ENCODE measurements around the gene RAI14.
"Not testable (repeated sequence)": the region's sequence is repeated elsewhere in the genome, so short reads cannot be mapped to it uniquely, and the experiment has no call there.

RAI14 gene

DNA sequence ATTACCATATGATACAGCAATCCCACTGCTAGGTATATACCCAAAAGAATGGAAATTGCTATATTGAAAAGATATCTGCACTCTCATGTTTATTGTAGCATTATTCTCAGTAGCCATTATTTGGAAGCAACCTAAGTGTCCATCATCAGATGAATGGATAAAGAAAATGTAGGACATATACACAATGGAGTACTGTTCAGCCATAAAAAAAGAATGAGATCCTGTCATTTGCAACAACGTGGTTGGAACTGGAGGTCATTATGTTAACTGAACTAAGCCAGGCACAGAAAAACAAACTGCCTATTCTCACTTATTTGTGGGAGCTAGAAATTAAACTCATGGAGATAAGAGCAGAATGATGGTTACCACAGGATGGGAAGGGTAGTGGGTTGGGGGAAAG, 119.8 kb downstream of the RAI14 start:
- no peak for DNase-seq

DNA sequence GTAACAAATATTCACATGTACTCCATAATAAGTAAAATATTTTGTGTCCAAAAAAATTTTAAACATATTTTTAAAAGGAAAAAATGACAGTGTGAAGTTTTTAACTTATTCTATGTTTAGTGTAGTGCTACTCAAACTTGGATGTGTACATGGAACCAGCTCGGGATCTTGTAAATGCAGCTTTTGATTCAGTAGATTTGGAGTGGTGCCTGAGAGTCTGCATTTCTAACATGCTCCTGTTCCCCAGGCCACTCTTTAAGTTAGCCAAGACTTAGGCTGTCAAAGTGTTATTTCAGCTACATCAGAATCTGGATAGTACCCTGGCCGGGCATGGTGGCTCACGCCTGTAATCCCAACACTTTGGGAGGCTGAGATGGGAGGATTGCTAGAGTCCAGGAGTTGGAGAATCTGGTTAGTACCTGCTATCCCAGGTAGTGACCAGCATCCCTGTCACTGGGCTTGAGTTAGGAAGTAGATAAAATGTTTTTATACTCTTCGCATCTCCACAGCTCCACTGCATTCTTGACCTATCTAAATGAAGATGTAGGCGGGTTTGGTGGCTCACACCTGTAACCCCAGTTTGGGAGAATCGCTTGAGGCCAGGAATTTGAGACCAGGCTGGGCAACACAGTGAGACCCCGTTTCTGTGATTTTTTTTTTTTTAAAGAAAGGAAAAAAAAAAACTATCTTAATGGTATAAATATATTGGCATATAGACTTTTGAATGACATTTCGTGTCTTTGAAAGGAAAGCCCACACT, 122.1 kb downstream of the RAI14 start:
- DNase-seq, result no peak

DNA sequence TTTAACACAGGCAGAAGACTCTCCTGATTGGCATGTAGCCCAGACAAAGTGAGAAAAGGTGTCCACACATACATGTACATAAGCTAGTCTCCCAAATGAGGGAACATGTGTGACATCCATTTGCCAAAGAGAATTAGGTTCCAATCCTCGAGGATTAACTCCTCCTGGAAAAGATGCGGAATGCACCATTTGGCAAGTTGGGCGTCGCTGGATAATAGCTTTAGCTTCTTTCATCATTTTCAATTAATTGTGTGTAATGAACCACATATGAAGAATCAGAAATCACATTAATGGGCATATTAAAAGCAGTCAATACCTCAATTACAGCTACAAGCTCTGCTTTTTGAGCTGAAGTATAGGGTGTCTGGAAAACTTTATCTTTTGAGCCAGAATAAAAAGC, 127.8 kb downstream of the RAI14 start:
- peak; percentile 55 for DNase-seq

DNA sequence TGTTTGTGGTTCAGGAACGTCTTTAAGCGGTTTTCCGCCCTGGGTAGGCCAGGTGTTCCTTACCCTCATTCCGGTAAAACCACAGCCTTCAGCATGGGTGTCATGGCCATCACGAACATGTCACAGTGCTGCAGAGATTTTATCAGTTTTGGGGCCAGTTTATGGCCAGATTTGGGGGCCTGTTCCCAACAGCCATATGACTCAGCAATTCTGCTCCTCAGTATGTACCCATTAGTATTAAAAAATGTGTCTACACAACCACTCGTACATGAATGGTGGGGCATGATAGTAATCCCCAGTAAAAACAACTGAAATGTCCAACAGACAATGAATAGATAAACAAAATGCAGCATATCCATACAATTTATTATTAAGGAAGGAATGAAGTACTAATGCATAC, 130.9 kb downstream of the RAI14 start:
- no peak for DNase-seq

DNA sequence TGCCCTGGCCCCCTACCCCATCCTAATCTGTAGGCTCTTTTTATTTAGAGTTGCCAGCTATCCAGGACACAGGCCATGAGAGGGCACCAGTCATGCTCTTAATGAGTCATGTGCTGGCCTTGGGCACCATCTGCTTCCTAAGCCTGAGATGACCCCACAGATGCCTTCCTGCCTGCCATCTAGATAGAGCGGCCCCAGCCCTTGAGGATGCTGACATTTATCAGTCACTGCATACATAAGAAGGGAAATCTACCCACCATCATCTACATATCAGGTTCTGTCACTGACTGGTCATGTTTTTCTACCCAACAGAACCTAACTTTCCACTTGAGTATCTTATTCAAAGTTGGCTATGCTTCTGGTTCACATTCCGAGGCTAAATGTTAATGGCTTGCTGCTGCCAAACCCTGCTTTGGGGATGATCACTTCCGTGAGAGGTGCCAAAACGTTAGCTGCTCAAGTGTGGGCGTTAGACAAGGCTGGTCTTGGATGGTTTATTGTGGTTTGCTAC, 132.9 kb downstream of the RAI14 start:
- DNase-seq, result peak; percentile 53

DNA sequence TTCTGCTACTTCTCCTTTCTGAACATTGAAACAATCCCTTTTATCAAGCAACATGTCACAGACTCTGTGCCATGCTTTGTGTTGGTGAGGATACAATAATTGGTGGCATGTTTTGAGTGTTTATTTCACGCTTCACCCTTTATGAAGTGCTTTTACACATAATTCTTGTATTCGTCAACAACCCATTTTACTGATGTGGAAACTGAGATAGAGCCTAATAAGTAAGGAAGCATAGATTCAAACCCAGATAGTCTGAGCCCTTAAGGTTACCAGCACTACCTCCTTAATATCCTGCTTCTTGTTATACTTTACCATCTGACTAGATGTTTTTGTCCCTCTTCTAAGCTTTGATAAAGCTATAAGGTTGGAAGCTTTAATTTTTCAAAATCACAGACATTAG, 133.5 kb downstream of the RAI14 start:
- DNase-seq, result no peak

DNA sequence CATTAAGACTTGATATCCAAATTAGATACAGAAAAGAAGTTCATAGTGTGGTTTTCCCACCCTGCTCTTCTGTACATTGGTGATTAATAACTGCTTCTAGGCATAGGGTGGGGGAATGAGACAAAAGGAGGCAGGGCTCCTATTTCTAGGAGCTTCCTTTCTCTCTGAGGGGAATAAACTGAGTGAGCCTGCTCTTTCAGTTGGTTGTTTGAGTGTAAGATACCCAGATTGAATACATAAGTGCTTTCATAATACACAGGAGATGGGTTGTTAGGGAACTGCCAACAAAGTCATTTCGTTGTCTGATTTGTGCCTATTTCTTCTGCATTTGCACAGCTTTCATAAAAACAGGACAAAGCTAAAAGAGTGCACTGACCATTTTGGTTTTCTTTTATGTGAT, 133.9 kb downstream of the RAI14 start:
- no peak for DNase-seq

DNA sequence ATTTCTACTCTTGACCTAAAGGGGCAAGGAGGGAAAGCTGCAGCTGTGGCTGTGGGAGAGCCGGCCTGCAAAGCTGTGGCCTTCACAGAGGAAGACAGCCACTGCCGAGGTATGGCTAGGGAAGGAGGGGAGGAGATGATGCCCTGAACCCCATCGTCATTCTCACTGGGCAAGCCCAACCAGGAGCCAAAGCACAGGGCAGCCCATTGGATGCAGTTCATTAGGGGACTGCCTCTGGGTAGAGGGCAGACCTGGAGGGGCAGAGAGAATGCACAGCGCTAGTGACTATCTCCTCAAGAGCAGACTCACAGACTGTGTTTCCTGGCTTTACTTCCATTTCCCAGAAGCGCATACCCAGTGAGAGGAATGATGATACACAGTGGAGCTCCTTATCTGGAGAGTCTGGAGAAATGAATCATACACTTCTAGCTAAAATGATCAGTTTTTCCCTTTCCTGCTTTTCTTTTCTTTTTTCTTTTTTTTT, 135.7 kb downstream of the RAI14 start:
- DNase-seq, result no peak

DNA sequence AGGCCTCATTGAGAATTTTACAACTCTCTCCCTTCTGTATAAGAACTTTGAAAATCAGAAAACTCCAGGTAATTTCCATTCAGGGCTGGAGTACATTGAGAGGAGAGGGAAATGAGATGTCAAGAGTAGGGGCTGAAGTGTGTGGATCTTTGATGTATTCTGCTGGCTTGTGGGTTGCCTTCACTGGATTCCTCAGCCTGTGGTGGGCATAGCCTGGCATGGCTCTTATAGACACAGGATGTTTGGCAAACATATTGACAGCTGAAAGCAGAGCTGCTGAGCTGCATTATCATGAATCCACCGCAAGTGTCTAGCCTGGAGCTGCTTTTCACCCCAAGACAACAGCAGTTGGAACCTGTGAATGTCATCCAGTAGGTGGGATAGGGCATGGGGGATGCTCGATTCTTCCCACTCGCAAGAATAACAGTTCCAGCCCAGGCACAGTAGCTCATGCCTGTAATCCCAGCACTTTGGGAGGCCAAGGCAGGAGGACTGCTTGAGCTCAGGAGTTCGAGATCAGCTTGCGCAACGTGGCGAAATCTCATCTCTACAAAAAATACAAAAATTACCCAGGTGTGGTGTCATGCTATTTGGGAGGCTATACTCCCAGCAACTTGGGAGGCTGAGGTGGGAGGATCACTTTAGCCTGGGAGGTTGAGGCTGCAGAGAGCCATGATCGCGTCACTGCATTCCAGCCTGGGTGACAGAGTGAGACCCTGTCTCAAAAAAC, 146.9 kb downstream of the RAI14 start:
- DNase-seq, result no peak

DNA sequence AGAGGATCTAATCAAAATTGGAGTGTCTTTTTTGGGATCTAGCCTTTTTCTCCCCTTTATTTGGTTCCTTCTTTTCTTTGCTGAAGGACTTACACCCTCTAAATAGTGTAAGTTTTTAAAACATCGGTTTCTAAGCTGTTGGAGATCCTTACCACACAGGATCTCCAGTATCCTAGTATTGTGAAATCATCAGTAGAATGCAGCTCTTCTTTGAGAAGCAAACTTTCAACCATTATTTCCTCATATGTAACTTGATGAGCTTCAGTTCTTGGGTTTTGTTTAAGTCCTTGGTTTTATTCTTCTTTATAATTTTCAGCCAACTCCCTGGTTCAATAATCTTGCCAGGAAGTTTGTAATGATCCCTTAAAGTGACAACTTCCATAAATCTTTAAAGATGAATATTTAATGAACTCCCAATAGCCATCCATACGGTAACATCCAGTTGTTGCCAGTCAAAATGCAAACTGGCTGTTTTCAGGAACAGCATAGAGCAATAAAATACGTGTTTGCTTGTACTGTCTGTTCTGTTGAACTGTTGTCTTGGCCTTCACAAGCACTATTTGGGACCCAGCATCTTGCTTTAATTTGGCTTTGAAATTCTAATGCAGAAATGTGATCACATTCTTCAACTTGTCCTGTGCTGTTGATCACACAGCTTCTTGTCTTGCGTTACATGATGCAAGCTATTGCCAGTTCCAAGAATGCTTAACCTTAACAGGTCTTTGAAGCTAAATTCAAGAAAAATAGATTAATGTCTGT, 148.0 kb downstream of the RAI14 start:
- no peak for DNase-seq

DNA sequence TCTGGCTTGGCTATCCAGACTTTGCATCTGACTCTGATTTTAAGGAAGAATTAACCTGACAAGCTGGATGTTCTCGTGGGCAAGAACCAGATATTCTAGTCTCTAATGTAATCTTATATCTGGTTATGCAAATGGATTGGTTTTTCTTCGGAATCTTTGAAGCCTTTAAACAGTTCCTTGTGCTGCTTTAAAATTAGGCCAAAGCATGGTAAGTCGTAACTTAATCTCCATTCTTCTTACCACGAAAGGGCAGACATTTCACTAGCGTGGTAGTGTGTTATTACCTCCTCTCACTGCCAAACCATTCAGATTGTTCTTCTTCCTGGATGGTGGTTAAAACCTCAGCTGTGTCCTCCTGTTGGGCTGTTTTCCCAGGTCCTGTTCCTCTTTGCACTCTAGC, 148.8 kb downstream of the RAI14 start:
- no peak for DNase-seq

DNA sequence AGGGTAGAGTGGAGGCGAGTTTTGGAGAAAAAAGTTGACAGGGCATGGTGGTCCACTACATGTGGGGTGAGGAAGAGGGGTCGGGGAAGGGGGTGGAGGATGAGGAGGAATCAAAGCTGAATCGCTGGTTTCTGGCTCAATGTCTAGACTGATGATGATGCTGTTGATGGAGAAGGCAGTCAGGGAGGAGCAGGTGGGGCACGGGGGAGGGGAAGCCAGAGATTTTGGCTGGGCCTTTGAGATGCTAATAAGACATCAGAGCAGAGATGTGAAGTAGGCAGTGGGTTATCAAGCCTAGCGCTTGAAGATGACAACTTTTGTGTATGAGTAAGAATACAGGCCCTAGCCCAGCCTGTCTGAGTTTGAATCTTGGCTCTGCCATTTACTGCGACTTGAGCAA, 150.4 kb downstream of the RAI14 start:
- no peak for DNase-seq

DNA sequence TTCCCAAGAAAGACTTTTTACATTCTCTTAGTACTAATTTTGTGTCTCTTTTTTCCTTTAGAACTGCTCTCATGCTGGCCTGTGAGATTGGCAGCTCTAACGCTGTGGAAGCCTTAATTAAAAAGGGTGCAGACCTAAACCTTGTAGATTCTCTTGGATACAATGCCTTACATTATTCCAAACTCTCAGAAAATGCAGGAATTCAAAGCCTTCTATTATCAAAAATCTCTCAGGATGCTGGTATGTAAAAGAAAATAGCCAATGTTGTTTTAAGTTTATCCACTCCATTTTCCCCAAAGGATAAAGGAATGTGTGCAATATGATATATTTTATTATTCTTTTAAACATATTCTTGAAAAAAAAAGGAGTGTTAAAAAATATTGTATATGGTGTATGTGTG, 155.6 kb downstream of the RAI14 start:
- no peak for DNase-seq

DNA sequence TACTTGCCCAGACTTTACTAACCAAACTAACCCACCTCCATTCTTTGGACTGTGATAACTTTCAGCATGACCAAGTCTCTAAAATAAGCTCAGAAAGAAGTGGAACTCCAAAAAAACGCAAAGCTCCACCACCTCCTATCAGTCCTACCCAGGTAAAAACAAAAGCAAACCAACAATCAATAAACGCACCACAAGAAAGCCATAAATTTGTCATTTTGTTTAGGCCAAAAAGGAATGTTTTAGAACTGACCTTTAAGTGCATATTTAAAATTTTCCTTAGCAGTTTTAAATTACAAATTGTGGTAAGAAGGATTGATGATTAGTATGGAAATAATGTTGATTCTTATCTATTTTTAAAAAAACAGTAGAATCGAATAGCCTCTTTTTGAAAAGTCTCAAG, 157.4 kb downstream of the RAI14 start:
- DNase-seq, result no peak

DNA sequence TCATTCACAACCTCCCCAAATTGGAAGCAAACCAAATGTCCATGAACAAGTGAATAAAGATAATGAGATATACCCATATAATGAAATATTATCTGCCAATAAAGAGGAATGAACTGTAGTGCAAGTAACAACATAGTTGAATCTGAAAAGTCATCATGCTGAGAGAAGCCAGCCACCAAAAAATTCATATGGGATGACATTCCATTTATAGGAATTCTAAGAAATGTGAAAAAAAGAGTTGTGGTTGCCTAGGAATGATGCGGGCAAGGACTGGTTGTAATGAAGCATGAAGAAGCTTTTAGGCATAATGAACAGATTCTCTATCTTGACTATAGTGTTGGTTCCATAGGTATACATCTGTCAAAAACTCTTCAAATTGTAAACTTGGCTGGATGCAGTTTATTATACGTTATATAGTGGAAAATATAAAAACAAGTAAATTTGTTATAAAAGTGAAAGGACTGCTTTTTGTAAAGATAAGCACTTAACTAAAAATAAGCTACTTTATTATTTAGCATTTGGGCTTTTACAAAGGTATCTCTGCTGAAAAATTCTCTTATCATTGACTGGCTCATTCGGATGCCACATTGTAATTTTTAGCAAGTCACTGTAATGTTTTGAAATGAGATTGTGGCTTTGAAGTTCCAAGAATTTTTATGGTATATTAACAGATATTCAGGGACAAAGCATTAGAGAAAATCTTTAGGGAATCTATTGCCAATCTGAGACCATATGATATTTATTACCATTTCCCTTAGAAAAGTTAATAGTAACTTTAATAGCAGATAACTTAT, 161.6 kb downstream of the RAI14 start:
- DNase-seq, result no peak

DNA sequence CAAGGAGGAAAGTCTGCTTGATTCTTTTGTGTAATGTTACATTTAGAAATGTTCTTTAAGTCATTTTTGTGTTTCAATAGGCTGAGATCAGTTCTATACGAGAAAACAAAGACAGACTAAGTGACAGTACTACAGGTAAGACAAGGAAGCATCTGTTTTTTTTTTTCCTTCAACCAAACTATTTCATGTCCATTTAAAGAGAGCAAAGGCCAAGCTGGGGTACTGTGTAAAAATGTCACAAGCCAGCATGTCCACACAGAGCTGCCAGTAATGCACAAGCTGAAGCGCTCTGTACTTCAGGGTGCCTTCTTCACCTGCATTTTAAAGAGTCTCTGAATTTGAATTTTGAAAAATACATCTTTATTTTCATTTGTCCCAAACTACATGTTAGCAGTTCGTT, 162.6 kb downstream of the RAI14 start:
- no peak for DNase-seq

DNA sequence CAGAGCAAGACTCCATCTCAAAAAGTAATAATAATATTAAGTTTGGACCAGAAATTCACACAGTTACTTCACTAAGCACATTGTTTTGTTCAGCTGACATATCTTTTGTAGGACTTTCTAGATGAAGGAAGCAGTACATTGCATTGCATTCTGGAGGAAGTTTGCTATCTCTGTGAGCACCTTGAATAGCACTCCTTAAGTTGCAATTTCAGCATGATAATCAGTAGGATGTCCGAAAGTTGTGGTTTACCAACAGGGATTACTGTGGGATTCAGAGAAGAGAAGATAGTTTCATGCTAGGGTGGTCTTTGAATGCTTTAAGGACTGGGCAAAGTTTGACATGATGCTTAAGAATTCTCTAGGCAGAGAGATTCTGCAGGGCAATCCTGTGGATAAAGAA, 164.5 kb downstream of the RAI14 start:
- no peak for DNase-seq

DNA sequence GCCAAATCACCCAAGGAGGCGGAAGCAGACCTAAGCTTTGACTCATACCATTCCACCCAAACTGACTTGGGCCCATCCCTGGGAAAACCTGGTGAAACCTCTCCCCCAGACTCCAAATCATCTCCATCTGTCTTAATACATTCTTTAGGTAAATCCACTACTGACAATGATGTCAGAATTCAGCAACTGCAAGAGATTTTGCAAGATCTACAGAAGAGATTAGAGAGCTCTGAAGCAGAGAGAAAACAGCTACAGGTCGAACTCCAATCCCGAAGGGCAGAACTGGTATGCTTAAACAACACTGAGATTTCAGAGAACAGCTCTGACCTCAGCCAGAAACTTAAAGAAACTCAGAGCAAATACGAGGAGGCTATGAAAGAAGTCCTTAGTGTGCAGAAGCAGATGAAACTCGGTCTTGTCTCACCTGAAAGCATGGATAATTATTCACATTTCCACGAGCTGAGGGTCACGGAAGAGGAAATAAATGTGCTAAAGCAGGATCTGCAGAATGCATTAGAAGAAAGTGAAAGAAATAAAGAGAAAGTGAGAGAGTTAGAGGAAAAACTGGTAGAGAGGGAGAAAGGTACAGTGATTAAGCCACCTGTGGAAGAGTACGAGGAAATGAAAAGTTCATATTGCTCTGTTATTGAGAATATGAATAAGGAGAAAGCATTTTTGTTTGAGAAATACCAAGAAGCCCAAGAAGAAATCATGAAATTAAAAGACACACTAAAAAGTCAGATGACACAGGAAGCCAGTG, 167.0 kb downstream of the RAI14 start:
- no peak for DNase-seq

DNA sequence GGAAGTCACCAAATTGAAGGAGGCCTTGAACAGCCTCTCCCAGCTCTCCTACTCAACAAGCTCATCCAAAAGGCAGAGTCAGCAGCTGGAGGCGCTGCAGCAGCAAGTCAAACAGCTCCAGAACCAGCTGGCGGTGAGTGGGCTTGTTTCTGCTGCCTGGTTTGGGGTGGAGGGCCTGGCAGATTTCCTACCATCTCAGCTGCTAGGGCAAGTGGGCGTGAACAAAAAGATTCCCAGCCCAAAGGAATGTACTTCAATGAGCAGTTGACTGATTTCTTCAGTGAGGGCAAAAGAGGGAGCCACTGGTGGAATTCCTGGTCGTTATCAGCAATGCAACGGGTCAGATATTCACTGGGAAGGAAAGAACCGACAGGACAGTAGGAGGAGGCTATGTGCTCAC, 170.2 kb downstream of the RAI14 start:
- DNase-seq, result no peak

DNA sequence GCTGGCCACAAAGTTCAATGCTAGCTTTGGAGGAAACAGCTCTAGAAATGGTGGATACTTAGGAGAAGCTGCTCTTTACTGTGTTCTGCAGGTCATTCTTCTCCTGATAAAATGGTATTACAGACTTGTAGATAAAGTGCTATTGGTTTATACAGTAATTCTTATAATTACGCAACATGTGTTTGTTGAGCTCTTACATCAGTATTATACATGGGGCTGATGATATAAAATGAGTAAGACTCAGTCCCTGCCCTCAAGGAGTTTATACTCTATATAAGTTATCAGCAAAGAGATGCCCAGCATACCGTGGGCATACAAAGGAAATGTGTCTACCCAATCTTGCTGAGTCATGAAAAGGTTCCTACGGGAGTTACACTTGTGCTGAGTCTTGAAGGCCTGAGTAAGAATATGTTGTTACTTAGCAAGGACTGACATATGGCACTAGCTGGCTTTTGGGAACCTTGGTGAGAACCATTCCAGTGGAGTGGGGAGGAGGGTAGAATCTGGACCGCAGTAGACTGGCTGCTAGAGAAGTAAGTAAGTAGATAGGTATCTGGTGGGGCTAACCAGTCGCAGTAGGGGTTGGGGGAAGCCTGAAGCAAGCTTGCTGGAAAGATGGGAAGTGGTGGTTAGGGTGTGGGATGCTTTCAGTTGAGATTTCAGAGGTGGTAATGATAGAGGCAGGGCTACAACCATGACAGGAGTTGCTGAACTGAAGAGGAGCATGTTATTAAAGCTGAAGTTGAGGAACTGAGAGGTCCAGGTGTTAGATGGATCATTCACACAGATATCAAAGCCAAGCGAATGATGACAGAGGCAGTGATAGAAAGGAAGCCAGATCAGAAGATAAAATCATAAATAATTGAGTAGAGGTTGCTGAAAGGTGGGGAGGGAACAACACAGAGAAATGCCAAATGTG, 171.7 kb downstream of the RAI14 start:
- DNase-seq, result no peak

DNA sequence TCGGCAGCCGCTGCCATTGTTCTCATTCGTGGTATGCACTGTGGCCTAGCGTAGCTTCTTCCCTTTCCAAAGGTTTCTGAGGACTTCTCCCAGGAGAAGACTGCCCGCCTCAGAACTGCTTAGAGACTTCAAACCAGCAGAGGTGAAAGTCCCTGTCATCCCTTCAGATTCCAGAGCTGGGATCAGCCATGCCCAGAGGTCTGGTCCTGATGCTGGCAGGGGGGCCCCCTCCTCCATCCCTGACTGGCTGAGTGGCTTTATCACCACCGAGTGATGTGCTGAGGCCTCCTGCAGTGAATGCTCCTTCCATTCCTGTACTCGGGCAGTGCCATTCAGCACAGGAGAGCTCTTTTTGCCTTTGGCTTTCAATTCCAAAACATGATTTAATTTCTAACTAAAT, 174.7 kb downstream of the RAI14 start:
- not testable (repeated sequence) for DNase-seq
